Measurements from ENCODE around the gene FAXC.

The FAXC gene

GRCh38 chr6:99349171-99350141 is at the start of gene FAXC:
TSS of gene FAXC (minus strand) at chr6:99349674. CDS start at chr6:99349372, 302 bp downstream.
- Histone ChIP-seq H3K36me3 (ENCODE audit: control insufficient read depth, insufficient read depth, low read length) (no peaks in the 10 kb centered on the region), H3K4me1 (ENCODE audit: control insufficient read depth, insufficient read depth, low read length) (peaks cover 33% of the 10 kb centered on the region), H3K4me3 (ENCODE audit: low read depth, low read length) (peak within 1 kb of the TSS; percentile 94), H3K27me3 (ENCODE audit: control insufficient read depth, insufficient read depth, low read length) (peaks cover 7% of the 10 kb centered on the region; the same call in 1 of the 2 replicates), H3K9ac (ENCODE audit: low read length) (peak within 1 kb of the TSS; percentile 92), H3K27ac (ENCODE audit: low read depth, low read length) (peak within 1 kb of the TSS; percentile 72; the same call in 1 of the 2 replicates), H3K9me3 (ENCODE audit: control insufficient read depth, insufficient read depth, low read depth, low read length) (no peaks in the 10 kb centered on the region)

- Histone ChIP-seq H3K9ac (ENCODE audit: low read length) (no peak overlapping the region), H3K4me1 (ENCODE audit: control insufficient read depth, insufficient read depth, low read length) (no peaks in the 10 kb centered on the region), H3K9me3 (ENCODE audit: control insufficient read depth, insufficient read depth, low read depth, low read length) (no peaks in the 10 kb centered on the region), H3K4me3 (ENCODE audit: low read depth, low read length) (no peak overlapping the region), H3K36me3 (ENCODE audit: control insufficient read depth, insufficient read depth, low read length) (peaks cover 46% of the 10 kb centered on the region), H3K27me3 (ENCODE audit: control insufficient read depth, insufficient read depth, low read length) (no peaks in the 10 kb centered on the region), H3K27ac (ENCODE audit: low read depth, low read length) (no peak overlapping the region)
Measured at GRCh38 chr6:99397287-99397686, 47.8 kb upstream of the FAXC start.

- peak within 1 kb of the TSS; percentile 94 for H3K9ac ChIP-seq (ENCODE audit: low read length)
- H3K4me1 ChIP-seq (ENCODE audit: control insufficient read depth, insufficient read depth, low read length) = no peaks in the 10 kb centered on the region
- no peaks in the 10 kb centered on the region for H3K9me3 ChIP-seq (ENCODE audit: control insufficient read depth, insufficient read depth, low read depth, low read length)
- H3K36me3 ChIP-seq (ENCODE audit: control insufficient read depth, insufficient read depth, low read length) = peaks cover 12% of the 10 kb centered on the region
- H3K27ac ChIP-seq (ENCODE audit: low read depth, low read length) = peak within 1 kb of the TSS; percentile 97
- peak within 1 kb of the TSS; percentile 97 for H3K4me3 ChIP-seq (ENCODE audit: low read depth, low read length)
- no peaks in the 10 kb centered on the region for H3K27me3 ChIP-seq (ENCODE audit: control insufficient read depth, insufficient read depth, low read length)
Measured at GRCh38 chr6:99393698-99394531, 44.4 kb upstream of the FAXC start, which contains the start of gene COQ3. TSS of gene COQ3 (minus strand) at chr6:99394195. CDS start at chr6:99394179, 16 bp downstream.

GRCh38 chr6:99393366-99393697 is 43.9 kb upstream of the FAXC start:
- Histone ChIP-seq H3K9ac (ENCODE audit: low read length) (peak overlapping the region; percentile 94), H3K4me1 (ENCODE audit: control insufficient read depth, insufficient read depth, low read length) (no peaks in the 10 kb centered on the region), H3K27me3 (ENCODE audit: control insufficient read depth, insufficient read depth, low read length) (no peaks in the 10 kb centered on the region), H3K9me3 (ENCODE audit: control insufficient read depth, insufficient read depth, low read depth, low read length) (no peaks in the 10 kb centered on the region), H3K27ac (ENCODE audit: low read depth, low read length) (peak overlapping the region; percentile 97), H3K4me3 (ENCODE audit: low read depth, low read length) (peak overlapping the region; percentile 97), H3K36me3 (ENCODE audit: control insufficient read depth, insufficient read depth, low read length) (peaks cover 8% of the 10 kb centered on the region)

- Histone ChIP-seq H3K4me1 (ENCODE audit: control insufficient read depth, insufficient read depth, low read length) (no peaks in the 10 kb centered on the region), H3K9ac (ENCODE audit: low read length) (no peak overlapping the region), H3K9me3 (ENCODE audit: control insufficient read depth, insufficient read depth, low read depth, low read length) (no peaks in the 10 kb centered on the region), H3K36me3 (ENCODE audit: control insufficient read depth, insufficient read depth, low read length) (no peaks in the 10 kb centered on the region), H3K4me3 (ENCODE audit: low read depth, low read length) (no peak overlapping the region), H3K27ac (ENCODE audit: low read depth, low read length) (no peak overlapping the region), H3K27me3 (ENCODE audit: control insufficient read depth, insufficient read depth, low read length) (no peaks in the 10 kb centered on the region)
Measured at GRCh38 chr6:99390896-99391295, 41.4 kb upstream of the FAXC start.

- Histone ChIP-seq H3K4me1 (ENCODE audit: control insufficient read depth, insufficient read depth, low read length) (no peaks in the 10 kb centered on the region), H3K9me3 (ENCODE audit: control insufficient read depth, insufficient read depth, low read depth, low read length) (no peaks in the 10 kb centered on the region)
Measured at GRCh38 chr6:99384507-99384906, 35.0 kb upstream of the FAXC start.

GRCh38 chr6:99378636-99379035 is 29.2 kb upstream of the FAXC start:
- no peak overlapping the region for H3K9ac ChIP-seq (ENCODE audit: low read length)
- H3K4me1 ChIP-seq (ENCODE audit: control insufficient read depth, insufficient read depth, low read length) = no peaks in the 10 kb centered on the region
- H3K9me3 ChIP-seq (ENCODE audit: control insufficient read depth, insufficient read depth, low read depth, low read length) = no peaks in the 10 kb centered on the region
- H3K27me3 ChIP-seq (ENCODE audit: control insufficient read depth, insufficient read depth, low read length) = no peaks in the 10 kb centered on the region
- no peaks in the 10 kb centered on the region for H3K36me3 ChIP-seq (ENCODE audit: control insufficient read depth, insufficient read depth, low read length)
- no peak overlapping the region for H3K4me3 ChIP-seq (ENCODE audit: low read depth, low read length)
- no peak overlapping the region for H3K27ac ChIP-seq (ENCODE audit: low read depth, low read length)

More at GRCh38 chr6:99384507-99384906, 35.0 kb upstream of the FAXC start:
- Histone ChIP-seq H3K4me3 (ENCODE audit: low read depth, low read length) (no peak overlapping the region), H3K27ac (ENCODE audit: low read depth, low read length) (no peak overlapping the region), H3K9ac (ENCODE audit: low read length) (no peak overlapping the region), H3K36me3 (ENCODE audit: control insufficient read depth, insufficient read depth, low read length) (no peaks in the 10 kb centered on the region), H3K27me3 (ENCODE audit: control insufficient read depth, insufficient read depth, low read length) (no peaks in the 10 kb centered on the region)

GRCh38 chr6:99369533-99369932 is 20.1 kb upstream of the FAXC start:
- Histone ChIP-seq H3K27ac (ENCODE audit: low read depth, low read length) (no peak overlapping the region), H3K4me3 (ENCODE audit: low read depth, low read length) (no peak overlapping the region), H3K27me3 (ENCODE audit: control insufficient read depth, insufficient read depth, low read length) (no peaks in the 10 kb centered on the region), H3K9ac (ENCODE audit: low read length) (no peak overlapping the region), H3K9me3 (ENCODE audit: control insufficient read depth, insufficient read depth, low read depth, low read length) (no peaks in the 10 kb centered on the region), H3K36me3 (ENCODE audit: control insufficient read depth, insufficient read depth, low read length) (no peaks in the 10 kb centered on the region), H3K4me1 (ENCODE audit: control insufficient read depth, insufficient read depth, low read length) (peaks cover 4% of the 10 kb centered on the region; the same call in 1 of the 2 replicates)

- Histone ChIP-seq H3K36me3 (ENCODE audit: control insufficient read depth, insufficient read depth, low read length) (no peaks in the 10 kb centered on the region), H3K4me3 (ENCODE audit: low read depth, low read length) (no peak overlapping the region), H3K4me1 (ENCODE audit: control insufficient read depth, insufficient read depth, low read length) (peaks cover 4% of the 10 kb centered on the region; the same call in 1 of the 2 replicates), H3K9ac (ENCODE audit: low read length) (no peak overlapping the region), H3K27me3 (ENCODE audit: control insufficient read depth, insufficient read depth, low read length) (no peaks in the 10 kb centered on the region), H3K9me3 (ENCODE audit: control insufficient read depth, insufficient read depth, low read depth, low read length) (no peaks in the 10 kb centered on the region), H3K27ac (ENCODE audit: low read depth, low read length) (no peak overlapping the region)
Measured at GRCh38 chr6:99366852-99367251, 17.4 kb upstream of the FAXC start.

GRCh38 chr6:99364026-99364425 is 14.6 kb upstream of the FAXC start:
- H3K27me3 ChIP-seq (ENCODE audit: control insufficient read depth, insufficient read depth, low read length) = no peaks in the 10 kb centered on the region
- no peak overlapping the region for H3K9ac ChIP-seq (ENCODE audit: low read length)
- no peaks in the 10 kb centered on the region for H3K9me3 ChIP-seq (ENCODE audit: control insufficient read depth, insufficient read depth, low read depth, low read length)
- H3K4me3 ChIP-seq (ENCODE audit: low read depth, low read length) = no peak overlapping the region
- no peaks in the 10 kb centered on the region for H3K4me1 ChIP-seq (ENCODE audit: control insufficient read depth, insufficient read depth, low read length)
- no peak overlapping the region for H3K27ac ChIP-seq (ENCODE audit: low read depth, low read length)
- no peaks in the 10 kb centered on the region for H3K36me3 ChIP-seq (ENCODE audit: control insufficient read depth, insufficient read depth, low read length)
